Nephron (organoid): Measurements from ENCODE around the gene SLC7A8.

Experiments
- H3K27ac Mint-ChIP-seq, 3 experiments: 2 replicates each; pipeline ENCODE4 v1.8.0; 2020; ENCODE audit warnings: mixed read lengths in 3 of 3, mild to moderate bottlenecking in 2 of 3, moderate library complexity in 1 of 3
- H3K27me3 Mint-ChIP-seq: 2 replicates; pipeline ENCODE4 v1.8.0; 2021; ENCODE audit warnings: low read depth, mild to moderate bottlenecking, moderate library complexity, mixed read lengths
- H3K36me3 Mint-ChIP-seq: 2 replicates; pipeline ENCODE4 v1.8.0; 2020; ENCODE audit warnings: low read depth, mixed read lengths
- H3K4me1 Mint-ChIP-seq: 2 replicates; pipeline ENCODE4 v1.8.0; 2020; ENCODE audit warnings: mixed read lengths
- H3K4me3 Mint-ChIP-seq, 3 experiments: 2 replicates each; pipeline ENCODE4 v1.8.0; 2020; ENCODE audit warnings: mild to moderate bottlenecking in 3 of 3, mixed read lengths in 3 of 3, moderate library complexity in 2 of 3
- H3K9me3 Mint-ChIP-seq: 2 replicates; pipeline ENCODE4 v1.8.0; 2020; ENCODE audit warnings: mixed read lengths
- TF ChIP-seq, protein P1 (sequence below), 3 experiments: fragments of 200-600 bp; sonication (generic); IDR thresholded peaks; one replicate each; pipeline ENCODE4 v1.5.0; 2021; ENCODE audit warnings: antibody characterized with exemption in 3 of 3; ENCODE audit not compliant: unreplicated experiment in 3 of 3

SLC7A8 gene

DNA sequence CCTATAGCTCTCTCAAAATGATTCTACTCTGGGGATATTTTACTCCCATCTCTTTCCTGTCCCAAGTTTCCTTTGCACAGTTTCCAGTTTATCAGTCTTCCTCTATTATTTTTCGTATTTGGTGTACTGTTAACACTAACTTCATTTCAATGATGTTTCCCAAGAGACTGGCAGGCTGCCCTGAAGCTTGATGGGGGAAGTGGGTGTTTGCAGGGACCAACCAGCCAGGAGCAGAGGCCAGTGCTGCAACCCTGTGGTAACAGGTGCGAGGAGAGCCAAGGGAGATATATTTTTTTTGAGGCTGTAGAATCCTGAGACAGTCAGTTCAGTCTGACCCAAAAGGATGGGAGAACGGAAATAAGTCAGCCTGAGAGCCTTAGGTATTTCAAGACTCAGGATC, 52.6 kb downstream of the SLC7A8 start:
- Mint-ChIP-seq H3K36me3 (peaks cover 38% of the 10 kb centered on the region), H3K9me3 (no peaks in the 10 kb centered on the region)

DNA sequence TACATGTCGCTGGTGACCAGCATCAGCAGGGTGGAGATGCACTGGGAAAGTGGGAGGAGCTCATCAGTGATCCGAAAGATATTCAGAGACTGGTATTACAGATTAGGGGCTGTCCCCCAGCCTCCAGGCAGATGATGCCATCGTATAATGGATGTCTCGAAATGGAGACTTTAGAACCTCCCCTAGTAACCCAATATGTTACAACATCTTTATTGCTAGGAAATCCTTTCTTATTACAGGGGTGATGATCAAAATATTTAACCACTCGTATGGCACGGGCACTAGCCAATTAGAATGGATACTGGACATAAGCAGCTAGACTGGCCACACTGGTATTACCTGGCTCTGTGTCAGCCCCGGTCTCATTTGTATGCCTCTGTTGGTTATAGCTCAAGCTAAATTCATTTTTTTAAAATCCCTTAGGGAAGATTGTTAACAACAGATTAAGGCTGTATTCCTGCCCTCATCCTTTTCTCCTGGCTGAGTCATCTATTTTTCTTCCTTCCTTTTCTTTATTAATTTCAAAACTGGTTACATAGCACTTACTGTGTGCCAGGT, 53.6 kb downstream of the SLC7A8 start:
- H3K4me3 Mint-ChIP-seq = no peak overlapping the region
- H3K27me3 Mint-ChIP-seq = no peaks in the 10 kb centered on the region
- TF ChIP-seq, protein P1, sequence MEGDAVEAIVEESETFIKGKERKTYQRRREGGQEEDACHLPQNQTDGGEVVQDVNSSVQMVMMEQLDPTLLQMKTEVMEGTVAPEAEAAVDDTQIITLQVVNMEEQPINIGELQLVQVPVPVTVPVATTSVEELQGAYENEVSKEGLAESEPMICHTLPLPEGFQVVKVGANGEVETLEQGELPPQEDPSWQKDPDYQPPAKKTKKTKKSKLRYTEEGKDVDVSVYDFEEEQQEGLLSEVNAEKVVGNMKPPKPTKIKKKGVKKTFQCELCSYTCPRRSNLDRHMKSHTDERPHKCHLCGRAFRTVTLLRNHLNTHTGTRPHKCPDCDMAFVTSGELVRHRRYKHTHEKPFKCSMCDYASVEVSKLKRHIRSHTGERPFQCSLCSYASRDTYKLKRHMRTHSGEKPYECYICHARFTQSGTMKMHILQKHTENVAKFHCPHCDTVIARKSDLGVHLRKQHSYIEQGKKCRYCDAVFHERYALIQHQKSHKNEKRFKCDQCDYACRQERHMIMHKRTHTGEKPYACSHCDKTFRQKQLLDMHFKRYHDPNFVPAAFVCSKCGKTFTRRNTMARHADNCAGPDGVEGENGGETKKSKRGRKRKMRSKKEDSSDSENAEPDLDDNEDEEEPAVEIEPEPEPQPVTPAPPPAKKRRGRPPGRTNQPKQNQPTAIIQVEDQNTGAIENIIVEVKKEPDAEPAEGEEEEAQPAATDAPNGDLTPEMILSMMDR (IDR thresholded peaks at IDR 0.05; ENCODE audit: unreplicated experiment in 3 of 3) = no peak
- peaks cover 4% of the 10 kb centered on the region for H3K4me1 Mint-ChIP-seq
- H3K36me3 Mint-ChIP-seq = peaks cover 44% of the 10 kb centered on the region
- no peaks in the 10 kb centered on the region for H3K9me3 Mint-ChIP-seq
- no peak overlapping the region for H3K27ac Mint-ChIP-seq

More for the DNA sequence above, 52.6 kb downstream of the SLC7A8 start:
- Mint-ChIP-seq H3K27me3 (no peaks in the 10 kb centered on the region), H3K4me1 (no peaks in the 10 kb centered on the region), H3K4me3 (no peak overlapping the region), H3K27ac (no peak overlapping the region)
- TF ChIP-seq, protein P1 (IDR thresholded peaks at IDR 0.05; ENCODE audit: unreplicated experiment in 3 of 3) = no peak

DNA sequence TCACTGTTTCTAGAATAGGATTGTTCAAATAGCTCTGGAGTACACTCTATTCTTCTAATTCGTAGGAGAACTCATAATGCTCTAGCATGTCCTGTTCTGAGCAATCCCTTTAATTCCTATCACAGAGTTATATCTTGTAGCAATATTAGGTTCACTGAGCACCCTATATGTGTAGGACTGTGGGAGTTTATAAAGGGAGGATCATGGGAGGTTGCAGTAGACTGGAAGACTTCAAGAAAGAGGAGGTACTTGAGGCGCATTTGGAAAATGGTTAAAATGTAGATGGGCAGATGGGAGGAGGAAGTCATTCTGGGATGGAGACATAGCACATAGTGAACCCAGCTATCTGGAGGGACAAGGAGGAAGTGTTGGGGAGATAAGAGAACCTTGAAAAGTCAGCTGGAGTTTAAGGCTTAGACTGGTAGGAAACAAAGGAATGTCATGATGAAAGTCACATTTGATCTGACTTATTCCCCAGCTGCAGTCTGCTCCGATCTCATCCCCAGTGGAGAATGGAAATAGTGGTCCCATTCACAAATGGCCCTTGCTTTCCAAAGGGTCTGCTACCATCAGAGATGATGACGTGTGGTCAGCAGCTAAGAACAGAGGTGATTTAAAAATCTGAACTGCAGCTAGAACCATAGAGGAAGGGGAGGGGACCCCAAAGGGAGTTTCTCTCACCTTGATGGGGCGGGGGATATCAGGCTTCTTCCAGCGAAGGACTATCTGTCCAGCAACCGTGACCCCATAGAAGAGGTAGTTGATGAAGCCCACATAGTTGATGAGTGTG, 54.3 kb downstream of the SLC7A8 start:
- H3K36me3 Mint-ChIP-seq = peaks cover 44% of the 10 kb centered on the region
- H3K4me1 Mint-ChIP-seq = peaks cover 6% of the 10 kb centered on the region
- no peak overlapping the region for H3K27ac Mint-ChIP-seq
- TF ChIP-seq, protein P1 (IDR thresholded peaks at IDR 0.05; ENCODE audit: unreplicated experiment in 3 of 3) = no peak
- H3K4me3 Mint-ChIP-seq = no peak overlapping the region
- no peaks in the 10 kb centered on the region for H3K9me3 Mint-ChIP-seq
- peaks cover 1% of the 10 kb centered on the region for H3K27me3 Mint-ChIP-seq

DNA sequence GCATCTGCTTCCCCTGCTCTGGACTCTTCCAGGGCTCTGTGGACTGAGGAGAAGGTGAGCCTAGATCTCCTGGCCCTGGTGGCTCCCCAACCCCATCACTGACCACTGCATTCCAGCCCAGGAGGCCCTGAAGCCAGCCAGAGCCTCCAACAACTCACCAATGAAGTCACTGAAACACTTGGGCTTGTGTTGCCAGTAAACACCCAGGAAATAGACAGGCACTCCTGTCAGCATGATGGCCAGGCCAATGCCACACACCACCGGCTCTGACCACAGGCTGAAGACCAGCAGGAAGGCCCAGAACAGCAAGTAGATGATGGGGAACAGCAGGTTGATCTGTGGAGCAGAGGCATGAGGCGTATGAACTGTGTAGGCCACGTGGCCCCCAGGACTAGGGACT, 55.6 kb downstream of the SLC7A8 start:
- Mint-ChIP-seq H3K9me3 (no peaks in the 10 kb centered on the region), H3K27me3 (peaks cover 6% of the 10 kb centered on the region), H3K4me3 (no peak overlapping the region), H3K36me3 (peaks cover 44% of the 10 kb centered on the region), H3K4me1 (peaks cover 11% of the 10 kb centered on the region), H3K27ac (no peak overlapping the region)
- TF ChIP-seq, protein P1 (IDR thresholded peaks at IDR 0.05; ENCODE audit: unreplicated experiment in 3 of 3) = no peak

DNA sequence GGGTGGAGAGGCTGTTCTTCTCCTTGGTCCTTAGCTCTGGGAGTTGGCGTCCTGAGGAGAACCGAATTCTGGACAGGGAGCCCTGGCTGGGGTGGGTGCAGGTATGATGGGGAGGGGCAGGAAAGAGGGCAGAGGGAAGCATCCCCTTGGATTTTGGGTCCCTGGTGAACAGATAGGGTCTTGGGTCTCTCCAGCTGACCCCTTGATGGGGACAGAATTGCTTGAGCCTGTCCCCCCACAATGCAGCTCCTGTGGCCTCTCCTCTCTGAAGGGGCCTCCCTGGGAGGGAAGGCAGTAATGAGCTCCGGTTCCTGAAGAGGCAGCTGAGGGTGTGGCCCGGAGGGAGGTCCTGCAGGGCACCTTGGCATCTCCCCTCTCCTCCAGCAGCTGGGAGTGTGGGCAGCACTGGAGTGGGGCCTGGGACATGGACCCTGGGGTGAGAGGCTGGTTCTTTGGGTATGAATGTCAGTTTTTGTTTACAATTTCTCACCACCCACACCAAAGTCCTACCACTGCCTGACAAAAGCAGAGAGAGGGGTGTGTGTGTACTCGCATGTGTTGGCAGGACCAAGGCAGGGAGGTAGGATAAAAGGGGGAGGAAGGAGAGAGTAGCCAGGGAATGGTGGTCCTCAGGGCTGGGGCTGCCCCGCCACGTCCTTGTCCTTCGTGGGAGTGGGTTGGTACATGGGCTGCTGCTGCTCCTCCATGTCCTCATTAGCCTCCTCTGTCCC, 56.7 kb downstream of the SLC7A8 start:
- TF ChIP-seq, protein P1 (IDR thresholded peaks at IDR 0.05; ENCODE audit: unreplicated experiment in 3 of 3) = no peak

More for the DNA sequence above, 56.7 kb downstream of the SLC7A8 start:
- peaks cover 44% of the 10 kb centered on the region for H3K36me3 Mint-ChIP-seq
- no peak overlapping the region for H3K4me3 Mint-ChIP-seq
- H3K27ac Mint-ChIP-seq = no peak overlapping the region
- peaks cover 18% of the 10 kb centered on the region for H3K4me1 Mint-ChIP-seq
- peaks cover 6% of the 10 kb centered on the region for H3K27me3 Mint-ChIP-seq
- no peaks in the 10 kb centered on the region for H3K9me3 Mint-ChIP-seq
